Measurements from ENCODE around the gene ATP2B1. TPM values are rescaled to one million over a fixed set of nuclear protein-coding genes. Genes with fewer than 3 reads are reported as not detected.

ATP2B1 gene
- total and polyA plus RNA-seq, 3 donors from 2014 or later, result 32.1 to 142 (median 98.7) TPM

DNA sequence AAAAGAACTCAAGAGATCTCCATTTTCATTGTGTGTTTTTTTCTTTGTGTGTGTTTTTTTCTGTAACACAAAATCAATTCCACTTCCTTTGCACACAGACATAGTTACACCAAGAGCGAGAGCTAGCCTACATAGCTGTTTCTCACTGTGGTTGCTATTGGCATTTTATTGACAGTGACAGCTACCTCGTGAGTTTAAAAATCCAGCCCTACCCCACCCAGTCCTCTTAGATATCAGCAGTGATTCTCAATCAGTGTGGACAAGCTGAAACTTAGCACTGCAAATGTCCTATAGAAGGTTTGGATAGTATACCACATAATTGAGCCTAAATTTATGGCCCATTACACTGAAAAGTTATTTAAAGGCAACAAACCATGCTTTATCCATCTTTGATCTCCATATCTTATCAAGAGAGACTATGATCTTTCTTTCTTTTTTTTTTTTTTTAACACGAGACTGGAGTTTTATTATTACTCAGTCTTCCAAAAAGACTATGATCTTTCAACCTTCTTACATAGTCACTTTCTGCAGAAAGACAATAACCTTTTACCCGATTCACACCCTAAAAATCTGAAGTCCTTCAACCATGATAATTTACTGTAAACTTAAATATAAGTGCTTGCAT is 46.8 kb downstream of the ATP2B1 start:
- no peaks in the 10 kb centered on the region for H3K4me1 ChIP-seq
- H3K36me3 ChIP-seq (ENCODE audit: low read depth, missing control alignments), result no peaks in the 10 kb centered on the region
- H3K4me3 ChIP-seq, result no peak overlapping the region
- H3K27ac ChIP-seq, result no peak overlapping the region
- no peaks in the 10 kb centered on the region for H3K27me3 ChIP-seq
- no peaks in the 10 kb centered on the region for H3K9me3 ChIP-seq
- no peak for DNase-seq
- WGBS, 2 donors, result 84 to 89% methylated on average over 4 of the region's 4 CpGs
- intact Hi-C loops (cut with DNase I; ENCODE audit: low total_unique reads), result no loop called here
- TF ChIP-seq POLR2A (IDR thresholded peaks at IDR 0.05), result no peak
- TF ChIP-seq, protein P1, sequence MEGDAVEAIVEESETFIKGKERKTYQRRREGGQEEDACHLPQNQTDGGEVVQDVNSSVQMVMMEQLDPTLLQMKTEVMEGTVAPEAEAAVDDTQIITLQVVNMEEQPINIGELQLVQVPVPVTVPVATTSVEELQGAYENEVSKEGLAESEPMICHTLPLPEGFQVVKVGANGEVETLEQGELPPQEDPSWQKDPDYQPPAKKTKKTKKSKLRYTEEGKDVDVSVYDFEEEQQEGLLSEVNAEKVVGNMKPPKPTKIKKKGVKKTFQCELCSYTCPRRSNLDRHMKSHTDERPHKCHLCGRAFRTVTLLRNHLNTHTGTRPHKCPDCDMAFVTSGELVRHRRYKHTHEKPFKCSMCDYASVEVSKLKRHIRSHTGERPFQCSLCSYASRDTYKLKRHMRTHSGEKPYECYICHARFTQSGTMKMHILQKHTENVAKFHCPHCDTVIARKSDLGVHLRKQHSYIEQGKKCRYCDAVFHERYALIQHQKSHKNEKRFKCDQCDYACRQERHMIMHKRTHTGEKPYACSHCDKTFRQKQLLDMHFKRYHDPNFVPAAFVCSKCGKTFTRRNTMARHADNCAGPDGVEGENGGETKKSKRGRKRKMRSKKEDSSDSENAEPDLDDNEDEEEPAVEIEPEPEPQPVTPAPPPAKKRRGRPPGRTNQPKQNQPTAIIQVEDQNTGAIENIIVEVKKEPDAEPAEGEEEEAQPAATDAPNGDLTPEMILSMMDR (IDR thresholded peaks at IDR 0.05), result no peak

DNA sequence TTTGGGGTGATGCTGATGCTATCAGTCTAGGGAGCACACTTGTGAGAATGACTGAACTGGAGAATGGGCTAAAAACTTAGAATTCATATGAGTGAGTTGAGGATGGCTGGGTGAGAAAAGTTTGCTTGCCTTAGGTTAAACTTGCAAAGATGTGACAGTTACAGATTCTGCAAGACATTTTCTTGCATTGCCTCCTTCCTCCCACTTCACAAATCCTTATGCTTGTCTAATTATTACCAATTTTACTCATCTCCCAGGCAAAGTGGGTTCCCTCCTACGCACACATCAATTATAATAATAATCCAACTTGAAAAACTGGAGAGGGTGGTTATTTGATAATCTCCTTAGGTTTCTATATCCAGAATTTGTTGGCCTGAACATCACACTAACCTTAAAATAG is 50.9 kb downstream of the ATP2B1 start:
- WGBS, 2 donors, result 93 to 96% methylated on average over 1 of the region's 1 CpG
- no peaks in the 10 kb centered on the region for H3K9me3 ChIP-seq
- DNase-seq, result no peak
- H3K27ac ChIP-seq, result no peak overlapping the region
- TF ChIP-seq, protein P1 (IDR thresholded peaks at IDR 0.05), result no peak
- no peak for TF ChIP-seq POLR2A (IDR thresholded peaks at IDR 0.05)
- no peaks in the 10 kb centered on the region for H3K4me1 ChIP-seq
- intact Hi-C loops (cut with DNase I; ENCODE audit: low total_unique reads), result no loop called here
- no peaks in the 10 kb centered on the region for H3K36me3 ChIP-seq (ENCODE audit: low read depth, missing control alignments)
- H3K4me3 ChIP-seq, result no peak overlapping the region
- H3K27me3 ChIP-seq, result no peaks in the 10 kb centered on the region

DNA sequence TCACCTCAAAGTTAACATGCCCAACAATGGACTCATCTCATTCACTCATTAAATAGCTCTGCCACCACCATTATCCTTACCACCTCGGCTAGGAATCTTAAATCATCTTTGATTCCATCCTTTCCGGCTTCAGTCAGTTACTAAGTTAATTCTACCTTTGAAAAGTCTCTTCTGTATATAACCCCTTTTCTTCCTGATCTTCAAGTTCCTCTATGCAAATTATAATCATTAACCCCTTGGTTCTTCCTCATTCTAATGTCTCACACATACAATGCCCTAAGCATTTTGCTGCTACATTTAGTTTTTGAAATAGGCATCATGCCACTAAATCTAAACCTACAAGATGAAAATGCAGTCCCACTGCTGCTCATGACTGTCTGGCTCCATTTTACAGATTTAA is 51.6 kb downstream of the ATP2B1 start:
- TF ChIP-seq POLR2A (IDR thresholded peaks at IDR 0.05), result no peak
- TF ChIP-seq, protein P1 (IDR thresholded peaks at IDR 0.05), result no peak
- Histone ChIP-seq H3K27ac (no peak overlapping the region), H3K4me3 (no peak overlapping the region), H3K4me1 (no peaks in the 10 kb centered on the region), H3K27me3 (no peaks in the 10 kb centered on the region), H3K36me3 (ENCODE audit: low read depth, missing control alignments) (no peaks in the 10 kb centered on the region), H3K9me3 (no peaks in the 10 kb centered on the region)
- intact Hi-C loops (cut with DNase I; ENCODE audit: low total_unique reads), result no loop called here
- WGBS, 2 donors, result 84 to 93% methylated on average over 2 of the region's 2 CpGs
- DNase-seq, result no peak

DNA sequence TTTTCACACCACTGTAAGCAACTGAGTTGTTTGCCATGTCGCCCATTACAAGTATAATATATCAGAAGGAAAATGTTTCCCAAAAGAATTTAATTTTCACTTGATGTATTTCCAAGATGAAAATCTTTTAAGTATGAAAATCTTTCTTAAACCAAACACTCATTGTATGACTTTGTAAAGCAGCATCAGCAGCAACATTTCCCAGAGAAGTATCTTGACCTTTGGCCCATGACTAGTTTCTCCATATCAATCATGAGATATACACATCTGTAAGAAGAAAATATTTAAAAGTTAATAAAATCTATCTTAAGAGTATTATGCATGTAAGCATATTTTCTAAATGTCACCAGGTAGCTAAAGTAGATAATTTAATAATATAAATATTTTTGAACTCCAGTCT is 52.8 kb downstream of the ATP2B1 start:
- no peaks in the 10 kb centered on the region for H3K27me3 ChIP-seq
- intact Hi-C loops (cut with DNase I; ENCODE audit: low total_unique reads), result no loop called here
- WGBS, 2 donors, result 96 to 100% methylated on average over 1 of the region's 1 CpG
- no peak overlapping the region for H3K4me3 ChIP-seq
- no peaks in the 10 kb centered on the region for H3K36me3 ChIP-seq (ENCODE audit: low read depth, missing control alignments)
- TF ChIP-seq, protein P1 (IDR thresholded peaks at IDR 0.05), result no peak
- no peak for TF ChIP-seq POLR2A (IDR thresholded peaks at IDR 0.05)
- no peaks in the 10 kb centered on the region for H3K9me3 ChIP-seq
- no peak for DNase-seq
- H3K27ac ChIP-seq, result no peak overlapping the region
- H3K4me1 ChIP-seq, result no peaks in the 10 kb centered on the region

- no peak for TF ChIP-seq POLR2A (IDR thresholded peaks at IDR 0.05)
- TF ChIP-seq, protein P1 (IDR thresholded peaks at IDR 0.05), result no peak
- Histone ChIP-seq H3K4me1 (no peaks in the 10 kb centered on the region), H3K4me3 (no peak overlapping the region), H3K27me3 (no peaks in the 10 kb centered on the region), H3K27ac (no peak overlapping the region), H3K9me3 (no peaks in the 10 kb centered on the region), H3K36me3 (ENCODE audit: low read depth, missing control alignments) (no peaks in the 10 kb centered on the region)
- no peak for DNase-seq
- WGBS, 2 donors, result 69 to 77% methylated on average over 4 of the region's 4 CpGs
- intact Hi-C loops (cut with DNase I; ENCODE audit: low total_unique reads), result no loop called here
Observed at GRCh38 chr12:89651192-89651591, 57.4 kb downstream of the ATP2B1 start.
